Measurements from ENCODE around the gene NLGN1.

DNA sequence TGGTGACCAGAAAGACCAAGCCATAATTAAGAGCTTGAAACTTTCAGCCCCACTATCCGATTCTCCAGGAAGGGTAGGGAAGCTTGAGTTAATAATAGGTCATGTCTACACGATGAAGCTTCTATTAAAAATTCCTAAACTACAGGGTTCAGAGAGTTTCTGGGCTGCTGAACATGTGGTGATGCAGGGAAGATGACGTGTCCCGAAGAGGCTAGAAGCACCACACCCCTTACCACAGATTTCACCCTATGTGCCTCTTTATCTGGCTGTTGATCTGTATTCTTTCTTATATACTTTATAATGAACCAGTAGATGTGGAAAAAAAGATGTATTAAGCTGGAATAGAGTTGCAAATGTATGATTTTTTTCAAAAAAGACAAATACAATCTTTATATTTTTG, 473.4 kb downstream of the NLGN1 start:
- TF ChIP-seq, protein P1, sequence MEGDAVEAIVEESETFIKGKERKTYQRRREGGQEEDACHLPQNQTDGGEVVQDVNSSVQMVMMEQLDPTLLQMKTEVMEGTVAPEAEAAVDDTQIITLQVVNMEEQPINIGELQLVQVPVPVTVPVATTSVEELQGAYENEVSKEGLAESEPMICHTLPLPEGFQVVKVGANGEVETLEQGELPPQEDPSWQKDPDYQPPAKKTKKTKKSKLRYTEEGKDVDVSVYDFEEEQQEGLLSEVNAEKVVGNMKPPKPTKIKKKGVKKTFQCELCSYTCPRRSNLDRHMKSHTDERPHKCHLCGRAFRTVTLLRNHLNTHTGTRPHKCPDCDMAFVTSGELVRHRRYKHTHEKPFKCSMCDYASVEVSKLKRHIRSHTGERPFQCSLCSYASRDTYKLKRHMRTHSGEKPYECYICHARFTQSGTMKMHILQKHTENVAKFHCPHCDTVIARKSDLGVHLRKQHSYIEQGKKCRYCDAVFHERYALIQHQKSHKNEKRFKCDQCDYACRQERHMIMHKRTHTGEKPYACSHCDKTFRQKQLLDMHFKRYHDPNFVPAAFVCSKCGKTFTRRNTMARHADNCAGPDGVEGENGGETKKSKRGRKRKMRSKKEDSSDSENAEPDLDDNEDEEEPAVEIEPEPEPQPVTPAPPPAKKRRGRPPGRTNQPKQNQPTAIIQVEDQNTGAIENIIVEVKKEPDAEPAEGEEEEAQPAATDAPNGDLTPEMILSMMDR (IDR thresholded peaks at IDR 0.05) = no peak
- TF ChIP-seq EZH2 (IDR thresholded peaks at IDR 0.05) = no peak
